ENCODE results near the gene AP1G2.

The AP1G2 gene

GRCh38 chr14:23569443-23570151 is 2.0 kb upstream of the AP1G2 start:
- no peak for DNase-seq

- no peak for DNase-seq
Measured at GRCh38 chr14:23568600-23569331, 1.2 kb upstream of the AP1G2 start.

GRCh38 chr14:23568021-23568599 is 519 bp upstream of the AP1G2 start:
- DNase-seq, result no peak

GRCh38 chr14:23566778-23567185 is 809 bp downstream of the AP1G2 start:
- DNase-seq, result no peak

- DNase-seq, result no peak
Measured at GRCh38 chr14:23566112-23566777, 1.3 kb downstream of the AP1G2 start.

- DNase-seq, result no peak
Measured at GRCh38 chr14:23565626-23566025, 2.0 kb downstream of the AP1G2 start.

- no peak for DNase-seq
Measured at GRCh38 chr14:23564876-23565275, 2.7 kb downstream of the AP1G2 start.

- no peak for DNase-seq
Measured at GRCh38 chr14:23564181-23564812, 3.3 kb downstream of the AP1G2 start.

- DNase-seq, result no peak
Measured at GRCh38 chr14:23563473-23564180, 4.0 kb downstream of the AP1G2 start.

- DNase-seq, result peak; percentile 69
Measured at GRCh38 chr14:23562822-23563472, 4.6 kb downstream of the AP1G2 start.

- DNase-seq, result no peak
Measured at GRCh38 chr14:23561873-23562821, 5.4 kb downstream of the AP1G2 start.

- DNase-seq, result no peak
Measured at GRCh38 chr14:23561259-23561658, 6.3 kb downstream of the AP1G2 start.

- DNase-seq, result no peak
Measured at GRCh38 chr14:23559926-23560520, 7.6 kb downstream of the AP1G2 start.

- DNase-seq, result peak; percentile 71
Measured at GRCh38 chr14:23559010-23559925, 8.3 kb downstream of the AP1G2 start.

- no peak for DNase-seq
Measured at GRCh38 chr14:23558346-23559009, 9.1 kb downstream of the AP1G2 start.

GRCh38 chr14:23557946-23558345 is 9.6 kb downstream of the AP1G2 start:
- DNase-seq, result no peak

GRCh38 chr14:23557521-23557920 is 10.1 kb downstream of the AP1G2 start:
- no peak for DNase-seq

GRCh38 chr14:23556700-23557440 is 10.7 kb downstream of the AP1G2 start:
- DNase-seq, result no peak

Measured in CD4-positive, alpha-beta T cell treated with Interleukin-10 for 1 hour (primary cell).